IgD-negative memory B cell (primary cell): ENCODE measurements around the gene MRGPRG. TPM values are rescaled to one million over a fixed set of nuclear protein-coding genes. Genes with fewer than 3 reads are reported as not detected.
A peak's percentile ranks its signal among the peaks of the same experiment; 100 is the strongest.
"Not testable (repeated sequence)": the region's sequence is repeated elsewhere in the genome, so short reads cannot be mapped to it uniquely, and the experiment has no call there.

Experiments used
- H3K27ac Mint-ChIP-seq, 3 donors: one replicate each; pipeline ENCODE4 v1.8.0; 2020 to 2022; ENCODE audit warnings: mild to moderate bottlenecking in 3 of 3, mixed read lengths in 3 of 3, moderate library complexity in 1 of 3
- H3K27me3 Mint-ChIP-seq: one replicate; pipeline ENCODE4 v1.8.0; 2021; ENCODE audit warnings: mixed read lengths
- H3K36me3 Mint-ChIP-seq: one replicate; pipeline ENCODE4 v1.8.0; 2020; ENCODE audit warnings: mild to moderate bottlenecking, mixed read lengths
- H3K4me1 Mint-ChIP-seq, 3 donors: one replicate each; pipeline ENCODE4 v1.8.0; 2020 to 2022; ENCODE audit warnings: mixed read lengths in 3 of 3, mild to moderate bottlenecking in 1 of 3
- H3K4me3 Mint-ChIP-seq, 4 donors: one replicate each; pipeline ENCODE4 v1.8.0; 2020 to 2022; ENCODE audit warnings: mild to moderate bottlenecking in 4 of 4, mixed read lengths in 4 of 4, moderate library complexity in 3 of 4
- H3K9me3 Mint-ChIP-seq, 3 donors: one replicate each; pipeline ENCODE4 v1.8.0; 2020 to 2021; ENCODE audit warnings: mixed read lengths in 3 of 3, mild to moderate bottlenecking in 1 of 3
- polyA plus RNA-seq: library from polyadenylated mRNA; unstranded; fragments of 300-500 nt; fragmentation: Illumina TruSeq; gene quantifications from one replicate; pipeline ENCODE4 v1.2.3, GENCODE V29; 2021

MRGPRG gene
- polyA plus RNA-seq, result not detected

GRCh38 chr11:3218483-3219280 lies at the start of gene MRGPRG:
TSS of gene MRGPRG (minus strand) at chr11:3218813. CDS start at chr11:3218813, 0 bp downstream.
- peaks cover 19% of the 10 kb centered on the region for H3K27me3 Mint-ChIP-seq
- H3K36me3 Mint-ChIP-seq, result no peaks in the 10 kb centered on the region
- H3K27ac Mint-ChIP-seq, result no peak within 1 kb of the TSS
- H3K9me3 Mint-ChIP-seq, result peaks cover 0 to 5% (median 0%) of the 10 kb centered on the region in 3 donors
- no peak within 1 kb of the TSS for H3K4me3 Mint-ChIP-seq
- no peaks in the 10 kb centered on the region for H3K4me1 Mint-ChIP-seq

GRCh38 chr11:3262548-3262947 lies 43.9 kb upstream of the MRGPRG start:
- H3K27me3 Mint-ChIP-seq, H3K27ac Mint-ChIP-seq, H3K9me3 Mint-ChIP-seq, H3K36me3 Mint-ChIP-seq, H3K4me3 Mint-ChIP-seq, H3K4me1 Mint-ChIP-seq: not testable (repeated sequence)

GRCh38 chr11:3261831-3262230 lies 43.2 kb upstream of the MRGPRG start:
- not testable (repeated sequence) for H3K4me1 Mint-ChIP-seq, H3K27ac Mint-ChIP-seq, H3K36me3 Mint-ChIP-seq, H3K4me3 Mint-ChIP-seq, H3K27me3 Mint-ChIP-seq, H3K9me3 Mint-ChIP-seq

GRCh38 chr11:3257509-3257908 lies 38.9 kb upstream of the MRGPRG start:
- H3K36me3 Mint-ChIP-seq, H3K27me3 Mint-ChIP-seq, H3K4me3 Mint-ChIP-seq, H3K27ac Mint-ChIP-seq, H3K4me1 Mint-ChIP-seq, H3K9me3 Mint-ChIP-seq: not testable (repeated sequence)

- H3K36me3 Mint-ChIP-seq, H3K4me3 Mint-ChIP-seq, H3K27ac Mint-ChIP-seq, H3K4me1 Mint-ChIP-seq, H3K27me3 Mint-ChIP-seq, H3K9me3 Mint-ChIP-seq: not testable (repeated sequence)
These were observed 36.6 kb upstream of the MRGPRG start for GRCh38 chr11:3255241-3255640.

- H3K4me1 Mint-ChIP-seq, H3K27ac Mint-ChIP-seq, H3K9me3 Mint-ChIP-seq, H3K4me3 Mint-ChIP-seq, H3K27me3 Mint-ChIP-seq, H3K36me3 Mint-ChIP-seq: not testable (repeated sequence)
These were observed 36.2 kb upstream of the MRGPRG start for GRCh38 chr11:3254773-3255172.

GRCh38 chr11:3245071-3245470 lies 26.5 kb upstream of the MRGPRG start:
- Mint-ChIP-seq H3K36me3 (no peaks in the 10 kb centered on the region), H3K27ac (no peak overlapping the region), H3K4me1 (no peaks in the 10 kb centered on the region), H3K9me3 (peaks cover 0 to 1% (median 0%) of the 10 kb centered on the region in 3 donors), H3K4me3 (no peak overlapping the region), H3K27me3 (peaks cover 8% of the 10 kb centered on the region)

GRCh38 chr11:3243880-3244279 lies 25.3 kb upstream of the MRGPRG start:
- H3K4me1 Mint-ChIP-seq, result no peaks in the 10 kb centered on the region
- H3K4me3 Mint-ChIP-seq, result no peak overlapping the region
- no peak overlapping the region for H3K27ac Mint-ChIP-seq
- H3K9me3 Mint-ChIP-seq, result peaks cover 0 to 1% (median 0%) of the 10 kb centered on the region in 3 donors
- no peaks in the 10 kb centered on the region for H3K36me3 Mint-ChIP-seq
- H3K27me3 Mint-ChIP-seq, result peaks cover 8% of the 10 kb centered on the region

GRCh38 chr11:3237119-3237518 lies 18.5 kb upstream of the MRGPRG start:
- H3K4me1 Mint-ChIP-seq, result no peaks in the 10 kb centered on the region
- H3K9me3 Mint-ChIP-seq, result peaks cover 0 to 1% (median 0%) of the 10 kb centered on the region in 3 donors
- H3K27me3 Mint-ChIP-seq, result peaks cover 5% of the 10 kb centered on the region
- H3K36me3 Mint-ChIP-seq, result peaks cover 2% of the 10 kb centered on the region
- no peak overlapping the region for H3K27ac Mint-ChIP-seq
- no peak overlapping the region for H3K4me3 Mint-ChIP-seq

GRCh38 chr11:3234846-3235245 lies 16.2 kb upstream of the MRGPRG start:
- Mint-ChIP-seq H3K9me3 (peaks cover 0 to 1% (median 0%) of the 10 kb centered on the region in 3 donors), H3K4me1 (no peaks in the 10 kb centered on the region), H3K4me3 (no peak overlapping the region), H3K27me3 (peaks cover 1% of the 10 kb centered on the region), H3K36me3 (peaks cover 2% of the 10 kb centered on the region), H3K27ac (peak overlapping the region in 1 of 3 donors; percentile 33)

GRCh38 chr11:3232956-3233355 lies 14.3 kb upstream of the MRGPRG start:
- H3K27ac Mint-ChIP-seq, result no peak overlapping the region
- peaks cover 1% of the 10 kb centered on the region for H3K27me3 Mint-ChIP-seq
- peaks cover 0 to 1% (median 0%) of the 10 kb centered on the region in 3 donors for H3K9me3 Mint-ChIP-seq
- no peak overlapping the region for H3K4me3 Mint-ChIP-seq
- H3K36me3 Mint-ChIP-seq, result peaks cover 2% of the 10 kb centered on the region
- H3K4me1 Mint-ChIP-seq, result no peaks in the 10 kb centered on the region

GRCh38 chr11:3231851-3232744 lies 13.5 kb upstream of the MRGPRG start, which contains the start of gene MRGPRE:
TSS of gene MRGPRE (minus strand) at chr11:3232417. CDS start at chr11:3228799, 3,618 bp downstream.
- Mint-ChIP-seq H3K9me3 (peaks cover 0 to 1% (median 0%) of the 10 kb centered on the region in 3 donors), H3K4me1 (no peaks in the 10 kb centered on the region), H3K4me3 (no peak within 1 kb of the TSS), H3K27ac (no peak within 1 kb of the TSS), H3K27me3 (peaks cover 1% of the 10 kb centered on the region), H3K36me3 (peaks cover 2% of the 10 kb centered on the region)

- Mint-ChIP-seq H3K36me3 (peaks cover 2% of the 10 kb centered on the region), H3K27ac (no peak overlapping the region), H3K27me3 (peaks cover 1% of the 10 kb centered on the region), H3K4me3 (no peak overlapping the region), H3K9me3 (peaks cover 0 to 1% (median 0%) of the 10 kb centered on the region in 3 donors), H3K4me1 (no peaks in the 10 kb centered on the region)
These were observed 12.9 kb upstream of the MRGPRG start for GRCh38 chr11:3231550-3231850.

- Mint-ChIP-seq H3K4me3 (no peak overlapping the region), H3K27ac (no peak overlapping the region), H3K36me3 (peaks cover 2% of the 10 kb centered on the region), H3K4me1 (no peaks in the 10 kb centered on the region), H3K27me3 (peaks cover 1% of the 10 kb centered on the region), H3K9me3 (peaks cover 0 to 1% (median 0%) of the 10 kb centered on the region in 3 donors)
These were observed 12.3 kb upstream of the MRGPRG start for GRCh38 chr11:3230636-3231549.
